Suprapubic skin (tissue), 4 donors: ENCODE measurements around the gene WNT7A.

Experiments
- POLR2A ChIP-seq, 2 donors: fragments of 450-650 bp; IDR thresholded peaks; one replicate each; pipeline ENCODE4 v1.6.1; 2017; ENCODE audit warnings: antibody characterized with exemption in 2 of 2, mild to moderate bottlenecking in 2 of 2, moderate library complexity in 2 of 2
- POLR2AphosphoS5 ChIP-seq, 3 donors: sonication (generic); formaldehyde crosslinking; IDR thresholded peaks; one replicate each; pipeline ENCODE4 v1.6.1; 2017; ENCODE audit warnings: antibody characterized with exemption in 3 of 3

DNA sequence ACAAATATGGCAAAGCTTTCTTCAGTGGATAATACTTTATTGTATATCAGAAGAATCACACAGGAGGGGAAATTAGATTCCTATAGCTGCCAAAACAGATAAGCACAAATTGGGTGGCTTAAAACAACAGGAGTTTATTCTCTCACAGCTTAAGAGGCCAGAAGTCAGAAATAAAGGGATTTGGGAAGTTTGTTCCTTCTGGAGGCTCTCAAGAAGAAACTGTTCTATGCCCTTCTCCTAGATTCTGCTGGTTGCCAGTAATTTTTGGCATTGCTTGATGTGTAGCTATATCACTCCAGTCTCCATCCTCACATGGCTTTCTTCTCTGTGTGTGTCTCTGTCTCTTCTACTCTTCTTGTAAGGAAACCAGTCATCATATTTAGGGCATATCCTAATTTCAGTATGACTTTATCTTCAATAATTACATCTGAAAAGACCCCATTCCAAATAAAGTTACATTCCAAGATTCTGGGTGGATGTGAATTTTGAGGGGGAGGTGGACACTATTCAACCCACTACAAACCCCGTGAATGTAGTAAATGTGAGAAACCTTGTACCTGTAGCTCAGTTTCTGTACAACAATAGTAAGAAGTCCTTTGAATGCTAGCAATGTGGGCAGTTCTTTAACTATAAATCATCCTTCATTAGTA is 22.2 kb upstream of the WNT7A start:
- TF ChIP-seq POLR2A (IDR thresholded peaks at IDR 0.05) (no peak), POLR2AphosphoS5 (IDR thresholded peaks at IDR 0.05) (no peak)
